NCI-H2196 (cell line): ENCODE results near the gene KCNH3.
"Not testable (repeated sequence)": the region's sequence is repeated elsewhere in the genome, so short reads cannot be mapped to it uniquely, and the experiment has no call there.

ENCODE experiments used
- DNase-seq: peaks from one replicate; lab custom pipeline; 2025; ENCODE audit not compliant: unreplicated experiment; lab: John Stamatoyannopoulos, UW

Gene KCNH3

DNA sequence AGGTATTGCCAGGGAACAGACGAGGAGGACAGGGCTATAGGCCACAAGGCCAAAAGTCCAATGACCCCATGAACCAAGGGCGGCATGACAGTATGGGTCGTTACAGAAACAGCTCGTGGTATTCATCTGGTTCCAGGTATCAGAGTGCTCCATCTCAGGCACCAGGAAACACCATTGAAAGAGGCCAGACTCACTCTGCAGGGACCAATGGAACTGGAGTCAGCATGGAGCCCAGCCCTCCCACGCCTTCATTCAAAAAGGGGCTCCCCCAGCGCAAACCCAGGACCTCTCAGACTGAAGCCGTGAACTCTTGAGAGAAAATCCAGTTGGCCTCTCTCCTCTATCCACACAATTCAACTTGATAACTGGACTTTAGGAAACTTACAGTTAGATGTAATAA is 12.9 kb upstream of the KCNH3 start:
- DNase-seq: no peak

DNA sequence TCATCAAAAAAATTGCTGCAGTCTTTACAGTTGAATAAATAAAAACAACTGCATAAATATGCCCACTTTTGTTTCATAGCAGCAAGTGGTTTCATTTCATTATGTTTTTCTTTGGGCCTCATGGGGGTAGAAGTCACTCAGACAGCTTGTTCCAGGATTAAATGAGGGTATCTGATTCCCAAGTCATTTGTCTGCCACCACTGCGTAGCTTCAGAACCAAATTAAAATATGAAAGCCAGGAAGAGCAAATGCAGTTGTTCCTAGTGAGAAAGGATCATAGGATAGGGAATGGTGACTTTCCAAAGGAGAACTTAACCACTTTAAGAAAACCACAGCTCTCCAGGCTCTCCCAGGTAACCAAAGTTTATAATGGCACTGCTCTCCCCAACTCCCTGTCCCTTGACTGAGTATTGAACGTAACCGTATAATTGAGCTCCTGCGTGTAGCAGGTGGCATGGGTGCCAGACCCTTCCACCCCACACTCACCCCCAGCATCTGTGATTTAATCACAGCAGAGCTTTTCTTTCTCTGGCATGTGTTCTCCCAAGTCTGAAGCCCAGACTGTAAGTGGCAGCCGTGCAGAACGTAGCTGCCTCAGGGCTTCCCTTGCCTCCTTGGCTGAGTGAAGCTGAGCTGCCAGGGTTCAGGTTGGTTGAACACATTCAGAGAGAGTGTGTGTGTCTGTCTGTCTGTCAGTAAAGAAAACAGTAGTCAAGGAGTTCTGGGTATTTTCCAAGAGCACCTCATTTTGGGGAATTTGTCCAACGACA is 11.3 kb upstream of the KCNH3 start:
- DNase-seq: no peak

DNA sequence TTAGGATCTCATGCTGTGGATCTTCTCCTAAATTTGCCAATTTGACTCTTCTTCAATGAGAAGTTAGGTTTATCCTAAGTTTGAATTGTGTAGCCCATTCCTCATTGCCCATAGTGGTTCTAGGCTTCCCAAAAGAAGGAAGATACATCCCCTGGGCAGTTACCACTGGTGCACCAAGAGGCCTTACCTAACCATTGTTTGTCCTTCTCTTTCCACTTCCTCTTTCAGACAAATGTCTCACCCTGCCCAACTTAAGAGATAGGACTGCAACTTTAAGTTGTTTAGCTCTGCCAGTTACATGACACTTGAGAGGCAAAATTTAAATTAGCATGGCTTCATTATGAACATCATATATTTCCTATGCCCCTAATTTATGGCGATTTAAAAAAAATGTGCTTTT is 9.4 kb upstream of the KCNH3 start:
- no peak for DNase-seq

DNA sequence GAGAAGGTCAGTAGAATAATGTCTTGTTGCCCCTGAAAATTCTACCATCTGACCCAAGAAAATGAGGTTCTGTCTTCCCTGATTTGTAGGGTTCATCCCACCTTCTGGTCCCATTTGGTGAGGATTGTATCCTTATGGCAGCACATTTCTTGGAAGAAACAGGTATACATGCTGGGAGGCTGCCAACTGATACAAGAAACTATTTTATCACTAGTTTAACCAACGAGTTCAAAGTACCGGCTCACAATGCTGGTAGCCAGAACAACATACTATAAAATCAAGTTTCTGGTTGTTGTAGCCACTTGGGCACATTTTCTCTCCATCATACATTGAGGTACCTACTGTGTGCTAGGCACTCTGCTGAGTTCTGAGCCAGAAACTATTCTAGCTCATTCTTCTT is 7.1 kb upstream of the KCNH3 start:
- no peak for DNase-seq

DNA sequence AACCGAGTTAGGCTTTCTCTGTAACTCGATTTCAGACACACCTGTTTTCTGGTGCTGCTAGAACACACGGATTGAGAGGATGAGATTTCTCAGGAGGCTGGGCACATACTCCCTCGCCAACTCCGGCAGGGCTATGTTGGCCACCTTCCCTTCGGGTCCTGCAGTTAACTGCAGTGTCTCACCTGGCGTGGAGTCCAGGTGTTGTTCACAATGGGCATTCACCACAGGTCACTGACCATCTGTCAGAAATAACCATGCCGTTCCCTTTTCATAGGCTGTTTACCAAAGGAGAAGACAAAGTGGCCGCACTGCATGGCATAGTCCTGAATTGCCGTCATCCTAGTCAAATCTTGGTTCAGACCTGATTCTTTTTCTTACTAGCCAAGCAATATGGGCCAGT is 5.5 kb upstream of the KCNH3 start:
- DNase-seq: peak; percentile 52

DNA sequence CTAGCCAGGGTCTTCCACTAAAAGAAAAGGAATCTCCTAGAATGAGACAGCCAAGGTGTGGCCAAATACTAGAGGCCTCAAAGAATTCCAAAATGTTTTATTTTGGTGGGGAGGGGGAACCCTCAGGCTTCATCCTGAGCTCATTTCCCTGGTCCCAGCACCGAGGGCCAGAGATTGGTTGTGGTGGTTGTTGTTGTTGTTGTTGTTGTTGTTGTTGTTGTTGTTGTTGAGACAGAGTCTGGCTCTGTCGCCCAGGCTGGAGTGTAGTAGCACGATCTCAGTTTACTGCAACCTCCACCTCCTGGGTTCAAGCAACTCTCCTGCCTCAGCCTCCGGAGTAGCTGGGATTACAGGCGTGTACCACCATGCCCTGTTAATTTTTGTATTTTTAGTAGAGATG is 4.7 kb upstream of the KCNH3 start:
- DNase-seq: not testable (repeated sequence)

DNA sequence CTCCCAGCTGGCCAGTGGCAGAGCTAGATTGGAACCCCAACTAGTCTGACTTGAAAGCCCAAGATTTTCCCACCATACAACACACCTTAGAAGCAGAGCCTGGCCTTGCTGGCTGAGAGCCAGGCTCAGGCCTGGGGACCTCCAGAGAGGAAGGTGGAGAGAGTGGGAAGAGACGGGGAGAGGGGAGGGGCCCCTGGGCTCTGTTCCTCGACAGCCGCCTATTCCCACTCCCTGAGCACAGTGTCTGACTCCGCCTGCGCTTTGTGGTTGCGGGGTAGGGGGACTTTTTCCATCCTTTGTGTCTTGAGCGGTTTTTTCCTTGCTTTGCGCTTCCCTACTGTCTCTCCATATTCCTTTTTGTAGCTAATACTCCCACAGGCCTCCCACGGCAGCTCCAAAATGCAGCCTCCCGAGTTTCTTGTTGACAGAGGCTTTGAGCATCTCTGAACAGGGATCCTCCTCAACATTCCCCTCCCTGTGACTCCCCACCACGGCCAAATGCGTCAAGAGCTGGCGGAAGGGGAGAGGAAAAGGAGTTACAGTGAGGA is 4.0 kb upstream of the KCNH3 start:
- DNase-seq: no peak

DNA sequence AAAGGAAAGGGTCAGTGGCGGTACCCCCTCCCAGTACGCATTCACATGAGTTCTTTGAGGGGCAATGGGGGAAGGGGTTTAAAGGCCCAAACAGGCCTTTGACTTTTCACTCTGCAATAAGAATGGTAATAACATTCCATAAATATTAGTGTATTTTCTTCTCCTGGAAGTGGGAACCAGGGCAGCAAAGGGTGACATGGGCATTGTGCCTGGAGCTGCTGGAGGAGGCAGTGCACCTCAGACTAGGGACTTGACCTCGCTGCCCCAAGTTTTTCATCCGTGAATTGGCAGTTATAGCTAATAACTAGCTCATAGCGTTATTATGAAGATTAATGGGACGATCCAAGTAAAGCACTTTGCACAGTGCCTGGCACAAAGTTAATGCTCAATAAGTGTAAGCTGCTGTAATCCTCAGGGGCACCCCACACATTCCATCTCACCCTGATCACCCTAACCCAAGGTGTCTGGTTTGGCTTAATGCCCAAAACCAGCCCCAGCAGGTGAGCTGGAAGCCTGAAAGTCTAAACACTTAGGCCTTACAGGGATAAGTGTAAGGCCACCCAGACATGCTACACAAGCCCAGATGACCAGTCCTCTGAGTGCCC is 2.8 kb upstream of the KCNH3 start:
- no peak for DNase-seq

DNA sequence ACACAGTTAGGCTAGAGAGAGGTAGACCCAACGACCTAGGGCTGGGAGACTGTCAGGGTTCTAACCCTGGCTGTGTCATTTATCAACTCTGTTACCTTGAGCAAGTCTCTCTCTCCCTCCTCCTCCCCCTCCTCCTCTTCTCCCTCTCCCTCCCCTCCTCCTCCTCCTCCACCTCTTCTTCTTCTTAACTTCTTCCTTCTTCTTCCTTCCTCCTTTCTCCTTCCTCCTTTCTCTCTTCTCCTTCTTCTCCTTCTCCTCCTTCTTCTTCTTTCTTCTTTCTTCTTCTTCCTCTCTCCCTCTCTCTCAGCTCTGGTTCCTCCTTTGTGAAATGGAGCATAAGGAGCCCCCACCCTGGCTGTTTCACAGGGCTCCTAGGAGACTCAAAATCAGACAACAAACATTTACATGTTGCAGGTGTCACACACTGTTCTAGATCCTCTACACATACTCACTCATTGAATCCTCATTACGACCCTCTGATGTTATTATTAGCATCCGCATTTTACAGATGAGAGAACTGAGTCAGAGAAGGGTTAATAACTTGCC is 2.2 kb upstream of the KCNH3 start:
- no peak for DNase-seq

DNA sequence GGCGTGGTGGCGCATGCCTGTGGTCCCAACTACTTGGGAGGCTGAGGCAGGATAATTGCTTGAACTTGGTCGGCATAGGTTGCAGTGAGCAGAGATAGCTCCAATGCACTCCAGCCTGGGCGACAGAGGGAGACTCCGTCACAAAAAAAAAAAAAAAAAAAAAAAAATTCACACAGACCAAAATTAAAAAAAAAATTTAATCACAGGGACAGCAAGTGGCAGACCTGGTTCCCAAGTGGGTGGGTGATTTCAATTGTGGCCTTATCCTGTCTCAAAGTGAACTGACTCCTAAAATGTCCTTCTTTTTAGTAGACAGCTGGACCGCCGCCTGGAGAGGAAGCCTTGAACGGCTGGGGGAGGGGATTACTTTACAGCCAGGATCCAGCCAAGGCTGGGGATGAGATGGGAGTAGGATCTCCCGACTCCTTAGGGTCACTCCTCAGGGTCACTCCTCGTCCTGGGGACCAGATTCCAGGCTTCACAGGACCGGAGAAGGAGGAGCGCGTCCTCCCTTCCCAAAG is 1.5 kb upstream of the KCNH3 start:
- no peak for DNase-seq

DNA sequence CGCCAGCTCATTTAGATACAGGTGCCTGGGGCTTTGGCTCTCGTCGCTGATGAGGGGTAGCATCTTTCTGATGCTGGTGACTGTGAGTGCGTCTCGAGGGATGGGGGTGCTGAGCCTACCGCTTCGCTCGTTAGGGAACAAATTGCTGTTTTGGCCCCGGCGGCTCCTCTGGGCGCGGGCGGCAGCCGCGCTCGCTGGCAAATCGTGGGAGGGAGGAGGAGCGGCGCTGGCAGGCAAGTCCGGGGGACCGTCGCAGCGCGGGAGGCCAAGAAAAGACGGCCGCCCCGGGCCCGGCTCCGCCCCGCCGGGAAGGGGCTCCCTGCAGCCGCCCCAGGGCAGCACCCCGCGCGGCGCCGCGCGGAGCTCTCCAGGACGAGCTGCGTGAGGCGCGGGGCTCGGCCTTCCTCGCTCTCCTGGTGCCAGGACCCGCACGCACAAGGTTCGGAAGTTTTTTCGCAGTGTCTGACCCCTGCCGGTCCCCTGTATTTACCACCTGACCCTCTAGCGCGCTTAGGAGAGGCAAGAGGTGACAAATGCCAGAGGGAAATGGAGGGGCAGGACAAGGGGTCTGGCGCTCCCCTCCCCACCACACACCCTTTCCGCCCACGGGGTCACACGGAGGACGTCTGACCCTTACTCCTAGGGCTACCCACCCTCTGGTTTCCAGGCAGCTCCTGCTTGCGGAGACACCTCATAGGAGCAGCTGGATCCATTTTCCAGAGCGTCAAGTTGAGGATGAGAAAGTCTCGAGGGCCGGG is 899 bp upstream of the KCNH3 start:
- no peak for DNase-seq

DNA sequence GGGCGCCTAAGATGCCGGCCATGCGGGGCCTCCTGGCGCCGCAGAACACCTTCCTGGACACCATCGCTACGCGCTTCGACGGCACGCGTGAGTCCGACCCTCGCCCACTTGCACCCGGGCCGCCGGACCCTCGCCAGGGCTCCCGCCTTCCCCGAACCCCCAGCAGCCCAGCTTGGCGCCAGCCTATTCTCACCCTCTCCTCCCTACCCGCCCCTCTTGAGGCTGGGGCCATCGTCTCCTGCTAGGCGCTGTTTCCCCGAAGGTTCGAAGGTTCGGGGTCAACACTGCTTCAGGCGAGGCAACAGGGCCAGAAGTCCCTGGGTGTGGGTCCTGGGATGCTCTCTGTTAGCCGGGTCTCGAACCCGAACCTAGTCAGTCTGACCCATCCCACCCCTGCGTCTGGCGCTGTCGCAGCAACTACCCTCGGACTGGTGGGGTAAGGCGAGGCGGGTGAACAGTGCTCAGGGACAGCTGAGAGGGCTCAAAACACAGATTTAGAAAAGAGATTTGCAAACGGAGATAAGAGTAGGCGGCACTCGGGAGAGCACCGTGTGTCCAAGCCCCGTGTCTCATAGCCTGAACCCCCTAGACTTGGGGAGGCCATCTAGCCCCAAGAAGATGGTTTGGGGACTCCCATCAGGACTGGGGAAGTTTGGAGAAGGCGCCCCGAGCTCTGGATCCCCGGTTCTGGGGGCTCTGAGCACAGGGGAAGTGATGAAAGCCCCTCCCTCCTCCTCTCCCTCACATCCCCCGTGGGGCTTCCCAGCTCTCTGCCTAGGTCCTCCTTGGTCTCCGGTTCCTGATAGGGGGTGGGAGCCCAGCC is 787 bp downstream of the KCNH3 start:
- DNase-seq: no peak

DNA sequence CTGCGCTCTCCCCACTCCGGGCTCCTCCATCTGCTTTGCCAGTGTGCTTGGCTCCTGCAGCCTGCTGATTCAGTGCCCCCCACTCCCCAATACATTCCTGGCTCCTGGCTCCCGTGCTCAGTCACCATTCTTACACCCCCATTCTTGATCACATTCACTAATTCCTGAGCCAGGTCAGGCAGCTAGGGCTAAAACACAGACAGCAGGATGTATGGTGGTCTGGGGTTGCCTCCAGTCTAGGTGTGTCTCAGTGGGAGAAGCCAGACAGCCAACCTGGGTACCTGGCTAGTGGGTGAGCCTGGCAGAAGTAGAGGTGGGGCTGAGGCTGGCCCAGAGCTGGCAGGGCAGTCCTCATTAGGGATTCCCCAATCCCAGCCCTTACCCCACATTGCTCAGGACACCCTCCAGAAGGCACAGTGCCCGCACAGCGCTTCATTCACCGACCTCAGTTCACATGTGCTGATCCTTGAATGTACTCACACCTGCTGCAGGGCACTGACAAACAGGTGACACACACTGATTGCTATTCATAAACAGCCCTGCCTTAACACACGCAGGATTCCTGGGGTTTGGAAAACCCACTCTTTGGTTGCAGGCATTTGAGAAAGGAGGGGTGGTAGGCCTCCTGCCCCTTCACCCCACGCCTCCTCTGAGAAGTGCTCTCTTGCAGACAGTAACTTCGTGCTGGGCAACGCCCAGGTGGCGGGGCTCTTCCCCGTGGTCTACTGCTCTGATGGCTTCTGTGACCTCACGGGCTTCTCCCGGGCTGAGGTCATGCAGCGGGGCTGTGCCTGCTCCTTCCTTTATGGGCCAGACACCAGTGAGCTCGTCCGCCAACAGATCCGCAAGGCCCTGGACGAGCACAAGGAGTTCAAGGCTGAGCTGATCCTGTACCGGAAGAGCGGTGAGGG is 1.7 kb downstream of the KCNH3 start:
- DNase-seq: no peak

DNA sequence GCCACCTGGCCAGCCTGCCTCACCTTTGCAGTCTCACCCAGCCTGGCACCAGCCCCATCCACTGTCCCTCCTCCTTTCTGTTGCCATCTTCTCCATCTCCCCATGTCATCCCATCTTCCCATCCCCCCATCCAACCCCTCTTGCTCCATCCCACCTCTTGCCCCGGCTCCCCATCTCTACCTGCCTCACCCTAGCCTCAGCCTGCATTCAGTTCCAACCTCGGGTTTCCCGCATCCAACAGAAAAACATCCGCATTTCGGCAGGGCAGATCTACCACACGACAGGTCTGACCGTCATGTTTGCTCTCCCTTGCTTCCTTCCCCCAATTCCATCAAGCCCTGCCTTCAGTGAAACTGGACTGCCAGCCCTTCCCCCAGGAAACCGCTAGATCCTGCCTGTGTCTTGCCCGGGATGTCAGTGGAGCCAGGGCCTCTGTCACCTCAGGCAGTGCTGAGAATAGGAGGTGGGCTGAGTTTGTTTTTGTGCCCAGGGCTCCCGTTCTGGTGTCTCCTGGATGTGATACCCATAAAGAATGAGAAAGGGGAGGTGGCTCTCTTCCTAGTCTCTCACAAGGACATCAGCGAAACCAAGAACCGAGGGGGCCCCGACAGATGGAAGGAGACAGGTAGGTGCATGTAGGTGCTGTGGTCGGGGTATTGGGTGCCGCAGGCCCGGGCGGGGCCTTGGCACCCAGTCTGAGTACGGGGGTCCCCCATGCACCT is 2.5 kb downstream of the KCNH3 start:
- no peak for DNase-seq

DNA sequence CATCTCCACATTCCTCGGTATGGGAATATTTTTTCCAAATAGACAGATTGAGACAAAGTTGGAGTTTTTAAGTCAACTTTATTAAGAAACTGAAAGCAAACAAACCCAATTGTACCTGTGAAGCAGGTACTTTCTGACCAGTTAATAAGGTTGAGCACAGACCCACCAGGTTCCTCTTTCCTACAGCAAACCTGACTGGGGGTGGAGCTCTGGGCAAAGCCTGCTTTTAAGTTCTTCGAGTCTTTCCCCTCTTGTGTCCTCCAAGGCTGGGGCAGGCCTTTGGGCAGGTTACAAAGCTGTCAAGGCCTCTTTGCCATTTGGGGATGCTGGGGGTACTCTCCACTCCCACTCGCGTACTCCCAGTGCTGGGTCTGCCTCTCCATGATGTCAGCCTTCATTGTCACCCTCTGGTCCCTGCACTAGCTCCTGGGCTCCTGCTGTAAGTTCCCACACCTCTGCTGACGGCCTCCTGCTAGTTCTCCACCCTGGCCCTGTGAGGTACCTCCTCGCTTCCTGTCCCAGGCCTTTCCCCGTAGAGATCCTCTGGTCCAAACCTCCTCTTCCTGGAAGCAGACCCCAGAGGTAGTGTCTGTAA is 3.2 kb downstream of the KCNH3 start:
- DNase-seq: no peak

DNA sequence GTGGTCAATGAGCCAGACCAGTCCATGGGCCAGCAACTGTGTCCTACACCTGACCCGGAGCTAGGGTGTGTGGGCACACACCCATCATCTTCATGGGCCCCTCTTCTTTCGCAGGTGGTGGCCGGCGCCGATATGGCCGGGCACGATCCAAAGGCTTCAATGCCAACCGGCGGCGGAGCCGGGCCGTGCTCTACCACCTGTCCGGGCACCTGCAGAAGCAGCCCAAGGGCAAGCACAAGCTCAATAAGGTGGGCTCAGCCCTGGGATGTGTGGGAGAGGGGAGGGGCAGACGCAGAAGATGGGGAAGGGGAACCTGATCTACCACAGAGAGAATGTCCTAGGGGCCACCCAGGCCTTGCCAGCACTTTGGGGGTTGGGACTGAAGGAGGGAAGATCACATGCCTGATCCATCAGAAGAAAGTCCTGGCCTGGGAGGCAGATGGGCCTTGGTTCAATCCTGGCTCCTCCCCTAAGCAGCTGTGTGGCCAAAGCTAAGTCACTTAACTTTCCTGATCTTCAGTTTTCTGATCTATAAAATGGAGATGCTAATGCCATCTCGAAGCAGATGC is 3.8 kb downstream of the KCNH3 start:
- no peak for DNase-seq

DNA sequence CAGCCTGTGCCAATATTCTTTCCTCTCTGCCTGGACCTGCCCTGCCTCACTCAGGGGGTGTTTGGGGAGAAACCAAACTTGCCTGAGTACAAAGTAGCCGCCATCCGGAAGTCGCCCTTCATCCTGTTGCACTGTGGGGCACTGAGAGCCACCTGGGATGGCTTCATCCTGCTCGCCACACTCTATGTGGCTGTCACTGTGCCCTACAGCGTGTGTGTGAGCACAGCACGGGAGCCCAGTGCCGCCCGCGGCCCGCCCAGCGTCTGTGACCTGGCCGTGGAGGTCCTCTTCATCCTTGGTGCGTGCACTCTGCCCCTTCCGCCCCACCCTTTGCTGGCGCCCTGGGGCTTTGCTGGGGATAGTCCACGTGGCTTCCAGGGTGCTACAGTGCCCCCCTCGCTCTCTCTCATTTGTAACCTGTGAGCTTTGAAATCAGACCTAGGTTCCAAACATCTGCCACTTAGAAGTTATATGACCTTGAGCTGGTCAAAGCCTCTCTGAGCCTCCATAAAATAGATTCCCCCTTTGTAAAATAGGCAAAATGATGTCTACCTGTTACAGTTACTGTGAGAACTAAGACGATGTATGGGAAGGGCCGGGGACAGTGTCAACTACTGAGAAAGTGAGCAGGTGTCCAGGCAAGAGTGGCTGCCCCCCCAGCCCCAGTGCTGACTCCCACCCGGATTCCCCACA is 4.5 kb downstream of the KCNH3 start:
- DNase-seq: no peak
